HEK293 (cell line): ENCODE results near the gene HEBP1.

Experiments used
- CTCF ChIA-PET: fragments of 350-600 bp; formaldehyde crosslinking; extraction: SDS; loops from one replicate; lab custom pipeline; 2021; ENCODE audit warnings: antibody characterized with exemption; lab: Yijun Ruan, JAX
- POLR2A ChIA-PET: fragments of 300-600 bp; formaldehyde crosslinking; extraction: SDS; loops from one replicate; lab custom pipeline; 2020; ENCODE audit warnings: antibody characterized with exemption, inconsistent platforms; lab: Yijun Ruan, JAX
- H3K27ac ChIP-seq: fragments of 200-500 bp; sonication (Bioruptor generic); 2 replicates; pipeline ENCODE4 v1.5.1; 2014; ENCODE audit warnings: low read depth, low read length, control low read depth, inconsistent platforms; ENCODE audit errors: extremely low read depth
- H3K36me3 ChIP-seq, 2 experiments: fragments of 200-500 bp in 1 of 2; sonication (Bioruptor generic) in 1 of 2; 1 replicate in 1 of 2; 2 replicates in 1 of 2; pipeline ENCODE4 v1.5.1; 2014 to 2017; ENCODE audit warnings: inconsistent platforms in 2 of 2, low read length in 2 of 2; ENCODE audit not compliant: control insufficient read depth in 2 of 2, insufficient read depth in 1 of 2
- H3K4me1 ChIP-seq: fragments of 200-500 bp; sonication (Bioruptor generic); 2 replicates; pipeline ENCODE4 v1.5.1; 2014; ENCODE audit warnings: mild to moderate bottlenecking, low read length, inconsistent platforms; ENCODE audit not compliant: control insufficient read depth, insufficient read depth
- H3K4me3 ChIP-seq: 2 replicates; pipeline ENCODE4 v1.5.1; 2011; ENCODE audit warnings: low read depth, mild to moderate bottlenecking, control low read depth, low read length, moderate library complexity
- H3K9me3 ChIP-seq: fragments of 200-500 bp; sonication (Bioruptor generic); 2 replicates; pipeline ENCODE4 v1.5.1; 2014; ENCODE audit warnings: low read depth, low read length, inconsistent platforms; ENCODE audit not compliant: control insufficient read depth, insufficient read depth
- IKZF3 ChIP-seq: fragments of 450-650 bp; IDR thresholded peaks from 2 replicates; pipeline ENCODE4 v1.5.0; 2018; ENCODE audit warnings: missing biosample characterization, mild to moderate bottlenecking, missing genetic modification characterization, moderate library complexity
- KLF10 ChIP-seq: fragments of 450-650 bp; IDR thresholded peaks from 2 replicates; pipeline ENCODE4 v1.5.1; 2018; ENCODE audit warnings: missing biosample characterization, mild to moderate bottlenecking, missing genetic modification characterization
- OSR2 ChIP-seq: fragments of 450-650 bp; formaldehyde crosslinking; IDR thresholded peaks from 2 replicates; pipeline ENCODE4 v1.5.1; 2016; ENCODE audit warnings: missing biosample characterization, missing genetic modification characterization
- SCRT1 ChIP-seq: fragments of 450-650 bp; formaldehyde crosslinking; IDR thresholded peaks from 2 replicates; pipeline ENCODE4 v1.5.1; 2016; ENCODE audit warnings: missing biosample characterization, missing genetic modification characterization, borderline replicate concordance
- ZNF121 ChIP-seq: fragments of 450-650 bp; formaldehyde crosslinking; IDR thresholded peaks from 2 replicates; pipeline ENCODE4 v1.5.1; 2016; ENCODE audit warnings: missing biosample characterization, missing genetic modification characterization
- ZNF335 ChIP-seq: fragments of 450-650 bp; formaldehyde crosslinking; conservative IDR thresholded peaks from 2 replicates; pipeline ENCODE4 v1.5.1; 2016; ENCODE audit warnings: missing biosample characterization, missing genetic modification characterization
- ZNF350 ChIP-seq: fragments of 450-650 bp; formaldehyde crosslinking; IDR thresholded peaks from 2 replicates; pipeline ENCODE4 v1.5.0; 2017; ENCODE audit warnings: missing biosample characterization, mild to moderate bottlenecking, missing genetic modification characterization
- ZNF354C ChIP-seq: fragments of 450-650 bp; formaldehyde crosslinking; IDR thresholded peaks from 2 replicates; pipeline ENCODE4 v1.5.1; 2016; ENCODE audit warnings: missing biosample characterization, missing genetic modification characterization, low read depth, borderline replicate concordance
- ZNF426 ChIP-seq: fragments of 450-650 bp; formaldehyde crosslinking; IDR thresholded peaks from 2 replicates; pipeline ENCODE4 v1.5.1; 2017; ENCODE audit warnings: missing biosample characterization, missing genetic modification characterization, mild to moderate bottlenecking, inconsistent platforms, moderate library complexity
- ZNF514 ChIP-seq: fragments of 450-650 bp; formaldehyde crosslinking; IDR thresholded peaks from 2 replicates; pipeline ENCODE4 v1.5.1; 2016; ENCODE audit warnings: missing biosample characterization, missing genetic modification characterization
- ZNF610 ChIP-seq: fragments of 450-650 bp; formaldehyde crosslinking; IDR thresholded peaks from 2 replicates; pipeline ENCODE4 v1.5.1; 2016; ENCODE audit warnings: missing biosample characterization, missing genetic modification characterization, borderline replicate concordance
- ZNF660 ChIP-seq: fragments of 450-650 bp; IDR thresholded peaks from 2 replicates; pipeline ENCODE4 v1.5.1; 2018; ENCODE audit warnings: missing biosample characterization, mild to moderate bottlenecking, missing genetic modification characterization
- ZNF747 ChIP-seq: fragments of 450-650 bp; formaldehyde crosslinking; IDR thresholded peaks from 2 replicates; pipeline ENCODE4 v1.5.1; 2016; ENCODE audit warnings: missing biosample characterization, missing genetic modification characterization
- TF ChIP-seq, protein P1 (sequence below): fragments of 450-650 bp; formaldehyde crosslinking; IDR thresholded peaks from 2 replicates; pipeline ENCODE4 v1.5.1; 2016; ENCODE audit warnings: missing biosample characterization, missing genetic modification characterization
- TF ChIP-seq, protein P2 (sequence below): fragments of 450-650 bp; formaldehyde crosslinking; IDR thresholded peaks from 2 replicates; pipeline ENCODE4 v1.5.1; 2017; ENCODE audit warnings: missing biosample characterization, mild to moderate bottlenecking, missing genetic modification characterization, moderate library complexity
- TF ChIP-seq, protein P3 (sequence below): fragments of 450-650 bp; formaldehyde crosslinking; IDR thresholded peaks from 2 replicates; pipeline ENCODE4 v1.5.1; 2016; ENCODE audit warnings: missing biosample characterization, missing genetic modification characterization, borderline replicate concordance
- TF ChIP-seq, protein P4 (sequence below): fragments of 450-650 bp; formaldehyde crosslinking; IDR thresholded peaks from 2 replicates; pipeline ENCODE4 v1.5.1; 2016; ENCODE audit warnings: missing biosample characterization, missing genetic modification characterization
- TF ChIP-seq, protein P5 (sequence below): fragments of 450-650 bp; formaldehyde crosslinking; IDR thresholded peaks from 2 replicates; pipeline ENCODE4 v1.5.1; 2016; ENCODE audit warnings: missing biosample characterization, missing genetic modification characterization

HEBP1 gene

DNA sequence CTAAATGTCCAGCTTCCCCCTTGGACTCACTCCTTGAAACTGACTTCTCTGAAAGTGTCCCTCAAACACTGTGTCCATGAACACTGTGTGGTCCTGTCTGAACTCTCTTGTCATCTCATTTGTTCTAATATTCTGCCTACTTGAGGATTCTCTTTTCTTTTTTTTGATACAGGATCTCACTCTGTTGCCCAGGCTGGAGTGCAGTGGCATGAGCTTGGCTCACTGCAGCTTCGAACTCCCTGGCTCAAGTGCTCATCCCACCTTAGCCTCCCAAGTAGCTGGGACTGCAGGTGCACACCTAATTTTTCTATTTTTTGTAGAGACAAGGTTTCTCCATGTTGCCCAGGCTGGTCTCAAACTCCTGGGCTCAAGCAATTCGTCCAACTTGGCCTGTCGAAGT is 4.9 kb upstream of the HEBP1 start:
- H3K27ac ChIP-seq = no peak overlapping the region
- POLR2A ChIA-PET = no interaction called here
- TF ChIP-seq, protein P1, sequence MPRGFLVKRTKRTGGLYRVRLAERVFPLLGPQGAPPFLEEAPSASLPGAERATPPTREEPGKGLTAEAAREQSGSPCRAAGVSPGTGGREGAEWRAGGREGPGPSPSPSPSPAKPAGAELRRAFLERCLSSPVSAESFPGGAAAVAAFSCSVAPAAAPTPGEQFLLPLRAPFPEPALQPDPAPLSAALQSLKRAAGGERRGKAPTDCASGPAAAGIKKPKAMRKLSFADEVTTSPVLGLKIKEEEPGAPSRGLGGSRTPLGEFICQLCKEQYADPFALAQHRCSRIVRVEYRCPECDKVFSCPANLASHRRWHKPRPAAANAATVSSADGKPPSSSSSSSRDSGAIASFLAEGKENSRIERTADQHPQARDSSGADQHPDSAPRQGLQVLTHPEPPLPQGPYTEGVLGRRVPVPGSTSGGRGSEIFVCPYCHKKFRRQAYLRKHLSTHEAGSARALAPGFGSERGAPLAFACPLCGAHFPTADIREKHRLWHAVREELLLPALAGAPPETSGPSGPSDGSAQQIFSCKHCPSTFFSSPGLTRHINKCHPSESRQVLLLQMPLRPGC (tag by site-specific recombination) = no peak
- TF ChIP-seq ZNF121 (tag by site-specific recombination) = peak; percentile 67; the same call in 1 of the 2 replicates
- TF ChIP-seq, all 188 proteins: peak for 1
- no peaks in the 10 kb centered on the region for H3K4me1 ChIP-seq
- no peaks in the 10 kb centered on the region for H3K36me3 ChIP-seq
- no peak overlapping the region for H3K4me3 ChIP-seq
- CTCF ChIA-PET = interaction anchor here (0.6 to 1.1 kb wide), 4 partner anchors 19 to 806 kb away, joined by 3 to 5 read pairs (median 3); no protein-coding TSS in a partner anchor
- H3K9me3 ChIP-seq = no peaks in the 10 kb centered on the region

DNA sequence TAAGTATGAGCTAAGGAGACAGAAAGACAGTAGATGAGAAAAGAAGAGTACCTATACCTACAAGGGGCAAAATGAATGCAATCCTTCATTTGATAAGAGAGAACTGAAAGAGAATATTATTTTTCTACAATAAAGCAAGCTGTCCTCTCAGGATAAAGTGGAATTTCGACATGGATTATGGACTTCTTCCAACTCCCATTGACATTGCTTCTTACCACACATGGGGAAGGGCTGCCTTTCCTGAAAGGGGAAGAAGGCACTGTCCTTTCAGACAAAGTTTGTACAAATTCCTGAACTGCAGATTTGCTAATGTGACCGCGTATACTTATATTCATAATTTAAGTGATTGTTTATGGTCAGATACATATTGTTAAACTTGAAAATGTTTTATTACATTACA is 4.3 kb upstream of the HEBP1 start:
- TF ChIP-seq ZNF660 (tag by site-specific recombination) (no peak), ZNF354C (tag by site-specific recombination) (no peak), ZNF514 (tag by site-specific recombination) (no peak), SCRT1 (tag by site-specific recombination) (no peak), ZNF747 (tag by site-specific recombination) (no peak)
- TF ChIP-seq, protein P2, sequence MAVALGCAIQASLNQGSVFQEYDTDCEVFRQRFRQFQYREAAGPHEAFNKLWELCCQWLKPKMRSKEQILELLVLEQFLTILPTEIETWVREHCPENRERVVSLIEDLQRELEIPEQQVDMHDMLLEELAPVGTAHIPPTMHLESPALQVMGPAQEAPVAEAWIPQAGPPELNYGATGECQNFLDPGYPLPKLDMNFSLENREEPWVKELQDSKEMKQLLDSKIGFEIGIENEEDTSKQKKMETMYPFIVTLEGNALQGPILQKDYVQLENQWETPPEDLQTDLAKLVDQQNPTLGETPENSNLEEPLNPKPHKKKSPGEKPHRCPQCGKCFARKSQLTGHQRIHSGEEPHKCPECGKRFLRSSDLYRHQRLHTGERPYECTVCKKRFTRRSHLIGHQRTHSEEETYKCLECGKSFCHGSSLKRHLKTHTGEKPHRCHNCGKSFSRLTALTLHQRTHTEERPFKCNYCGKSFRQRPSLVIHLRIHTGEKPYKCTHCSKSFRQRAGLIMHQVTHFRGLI (tag by site-specific recombination) = no peak
- TF ChIP-seq, protein P3, sequence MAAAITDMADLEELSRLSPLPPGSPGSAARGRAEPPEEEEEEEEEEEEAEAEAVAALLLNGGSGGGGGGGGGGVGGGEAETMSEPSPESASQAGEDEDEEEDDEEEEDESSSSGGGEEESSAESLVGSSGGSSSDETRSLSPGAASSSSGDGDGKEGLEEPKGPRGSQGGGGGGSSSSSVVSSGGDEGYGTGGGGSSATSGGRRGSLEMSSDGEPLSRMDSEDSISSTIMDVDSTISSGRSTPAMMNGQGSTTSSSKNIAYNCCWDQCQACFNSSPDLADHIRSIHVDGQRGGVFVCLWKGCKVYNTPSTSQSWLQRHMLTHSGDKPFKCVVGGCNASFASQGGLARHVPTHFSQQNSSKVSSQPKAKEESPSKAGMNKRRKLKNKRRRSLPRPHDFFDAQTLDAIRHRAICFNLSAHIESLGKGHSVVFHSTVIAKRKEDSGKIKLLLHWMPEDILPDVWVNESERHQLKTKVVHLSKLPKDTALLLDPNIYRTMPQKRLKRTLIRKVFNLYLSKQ (tag by site-specific recombination) = no peak
- POLR2A ChIA-PET = no interaction called here
- Histone ChIP-seq H3K4me1 (peaks cover 4% of the 10 kb centered on the region), H3K36me3 (no peaks in the 10 kb centered on the region), H3K9me3 (no peaks in the 10 kb centered on the region), H3K4me3 (no peak overlapping the region), H3K27ac (no peak overlapping the region)
- CTCF ChIA-PET = interaction anchor here (0.6 to 1.1 kb wide), 4 partner anchors 19 to 972 kb away, joined by 3 read pairs; no protein-coding TSS in a partner anchor

DNA sequence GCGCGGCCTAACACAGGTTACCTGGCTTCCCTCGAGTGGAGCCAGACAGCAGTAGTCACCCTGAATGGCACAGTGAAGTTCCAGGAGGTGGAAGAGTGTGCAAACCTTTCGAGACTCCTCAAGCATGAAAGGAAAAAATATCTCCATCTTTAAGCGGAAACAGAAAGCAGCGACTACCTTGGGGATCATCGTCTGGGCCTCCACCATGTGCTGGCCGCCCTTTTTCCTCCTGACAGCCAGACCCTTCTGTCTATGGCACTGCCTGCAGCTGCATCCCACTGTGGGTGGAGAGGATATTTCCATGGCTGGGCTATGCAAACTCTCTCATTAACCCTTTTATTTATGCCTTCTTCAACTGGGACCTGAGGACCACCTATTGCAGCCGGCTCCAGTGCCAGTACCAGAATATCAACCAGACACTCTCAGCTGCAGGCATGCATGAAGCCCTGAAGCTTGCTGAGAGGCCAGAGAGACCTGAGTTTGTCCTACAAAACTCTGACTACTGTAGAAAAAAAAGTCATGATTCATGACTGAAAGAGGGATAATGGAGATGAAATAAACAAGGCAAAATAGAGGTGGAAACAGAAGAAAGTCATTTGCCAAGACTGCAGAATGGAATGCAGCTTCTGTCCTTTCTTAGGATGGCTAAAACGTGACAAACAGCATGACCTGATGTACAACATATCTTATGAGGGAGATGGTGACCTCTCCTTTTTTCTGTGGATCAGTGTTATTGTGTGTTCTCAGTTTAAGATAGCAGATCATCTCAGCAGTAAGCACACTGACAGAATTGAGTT is 2.4 kb upstream of the HEBP1 start:
- H3K4me3 ChIP-seq = no peak overlapping the region
- POLR2A ChIA-PET = no interaction called here

More for the DNA sequence above, 2.4 kb upstream of the HEBP1 start:
- Histone ChIP-seq H3K36me3 (no peaks in the 10 kb centered on the region), H3K27ac (no peak overlapping the region), H3K4me1 (peaks cover 6% of the 10 kb centered on the region), H3K9me3 (no peaks in the 10 kb centered on the region)
- no peak for TF ChIP-seq OSR2 (tag by site-specific recombination)
- no peak for TF ChIP-seq KLF10 (tag by site-specific recombination)
- TF ChIP-seq, protein P4, sequence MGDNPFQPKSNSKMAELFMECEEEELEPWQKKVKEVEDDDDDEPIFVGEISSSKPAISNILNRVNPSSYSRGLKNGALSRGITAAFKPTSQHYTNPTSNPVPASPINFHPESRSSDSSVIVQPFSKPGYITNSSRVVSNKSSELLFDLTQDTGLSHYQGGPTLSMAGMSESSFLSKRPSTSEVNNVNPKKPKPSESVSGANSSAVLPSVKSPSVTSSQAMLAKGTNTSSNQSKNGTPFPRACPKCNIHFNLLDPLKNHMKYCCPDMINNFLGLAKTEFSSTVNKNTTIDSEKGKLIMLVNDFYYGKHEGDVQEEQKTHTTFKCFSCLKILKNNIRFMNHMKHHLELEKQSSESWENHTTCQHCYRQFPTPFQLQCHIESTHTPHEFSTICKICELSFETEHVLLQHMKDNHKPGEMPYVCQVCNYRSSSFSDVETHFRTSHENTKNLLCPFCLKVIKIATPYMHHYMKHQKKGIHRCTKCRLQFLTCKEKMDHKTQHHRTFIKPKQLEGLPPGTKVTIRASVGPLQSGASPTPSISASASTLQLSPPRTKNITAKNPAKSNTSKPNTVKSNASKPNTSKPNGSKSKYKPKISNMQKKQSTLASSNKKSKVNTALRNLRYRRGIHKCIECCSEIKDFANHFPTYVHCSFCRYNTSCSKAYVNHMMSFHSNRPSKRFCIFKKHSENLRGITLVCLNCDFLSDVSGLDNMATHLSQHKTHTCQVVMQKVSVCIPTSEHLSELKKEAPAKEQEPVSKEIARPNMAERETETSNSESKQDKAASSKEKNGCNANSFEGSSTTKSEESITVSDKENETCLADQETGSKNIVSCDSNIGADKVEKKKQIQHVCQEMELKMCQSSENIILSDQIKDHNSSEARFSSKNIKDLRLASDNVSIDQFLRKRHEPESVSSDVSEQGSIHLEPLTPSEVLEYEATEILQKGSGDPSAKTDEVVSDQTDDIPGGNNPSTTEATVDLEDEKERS (tag by site-specific recombination) = no peak
- no peak for TF ChIP-seq ZNF426 (tag by site-specific recombination)
- TF ChIP-seq ZNF610 (tag by site-specific recombination) = no peak
- TF ChIP-seq, protein P5, sequence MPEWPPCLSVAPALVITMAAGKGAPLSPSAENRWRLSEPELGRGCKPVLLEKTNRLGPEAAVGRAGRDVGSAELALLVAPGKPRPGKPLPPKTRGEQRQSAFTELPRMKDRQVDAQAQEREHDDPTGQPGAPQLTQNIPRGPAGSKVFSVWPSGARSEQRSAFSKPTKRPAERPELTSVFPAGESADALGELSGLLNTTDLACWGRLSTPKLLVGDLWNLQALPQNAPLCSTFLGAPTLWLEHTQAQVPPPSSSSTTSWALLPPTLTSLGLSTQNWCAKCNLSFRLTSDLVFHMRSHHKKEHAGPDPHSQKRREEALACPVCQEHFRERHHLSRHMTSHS (tag by site-specific recombination) = no peak
- TF ChIP-seq ZNF335 (tag by site-specific recombination) = peak; percentile 37
- no peak for TF ChIP-seq ZNF350 (tag by site-specific recombination)
- TF ChIP-seq IKZF3 (tag by site-specific recombination) = no peak
- CTCF ChIA-PET = interaction anchor here (1.0 kb wide), 1 partner anchor 10 kb away, joined by 3 read pairs; no protein-coding TSS in a partner anchor
